HG02938 (cell line): ENCODE measurements around the gene CBLB.

Experiments
- ATAC-seq: cut with Tn5 transposase; IDR thresholded peaks from one replicate; pipeline ENCODE4 v1.9.1; 2021; ENCODE audit warnings: mild to moderate bottlenecking, moderate library complexity; ENCODE audit not compliant: unreplicated experiment

Gene CBLB

GRCh38 chr3:105715372-105715771 is 153.4 kb downstream of the CBLB start:
- no peak for ATAC-seq

GRCh38 chr3:105714453-105714852 is 154.4 kb downstream of the CBLB start:
- no peak for ATAC-seq

- ATAC-seq: no peak
Measured at GRCh38 chr3:105708980-105709379, 159.8 kb downstream of the CBLB start.

GRCh38 chr3:105707009-105707408 is 161.8 kb downstream of the CBLB start:
- ATAC-seq: no peak

- no peak for ATAC-seq
Measured at GRCh38 chr3:105704726-105705410, 163.9 kb downstream of the CBLB start.

GRCh38 chr3:105700575-105700974 is 168.2 kb downstream of the CBLB start:
- no peak for ATAC-seq

GRCh38 chr3:105691633-105692032 is 177.2 kb downstream of the CBLB start:
- ATAC-seq: no peak

GRCh38 chr3:105691053-105691452 is 177.8 kb downstream of the CBLB start:
- no peak for ATAC-seq

GRCh38 chr3:105688821-105689220 is 180.0 kb downstream of the CBLB start:
- no peak for ATAC-seq

- no peak for ATAC-seq
Measured at GRCh38 chr3:105686278-105686897, 182.4 kb downstream of the CBLB start.

- ATAC-seq: no peak
Measured at GRCh38 chr3:105679951-105680350, 188.9 kb downstream of the CBLB start.

- ATAC-seq: no peak
Measured at GRCh38 chr3:105678017-105678416, 190.8 kb downstream of the CBLB start.

GRCh38 chr3:105676621-105677300 is 192.1 kb downstream of the CBLB start:
- ATAC-seq: no peak

GRCh38 chr3:105674437-105675065 is 194.3 kb downstream of the CBLB start:
- no peak for ATAC-seq

- ATAC-seq: no peak
Measured at GRCh38 chr3:105672996-105673395, 195.8 kb downstream of the CBLB start.

- ATAC-seq: no peak
Measured at GRCh38 chr3:105662306-105662705, 206.5 kb downstream of the CBLB start.

GRCh38 chr3:105661461-105661860 is 207.4 kb downstream of the CBLB start:
- no peak for ATAC-seq

GRCh38 chr3:105656651-105657504 is 211.9 kb downstream of the CBLB start:
- no peak for ATAC-seq

- ATAC-seq: no peak
Measured at GRCh38 chr3:105653868-105654267, 214.9 kb downstream of the CBLB start.

GRCh38 chr3:105653166-105653565 is 215.6 kb downstream of the CBLB start:
- no peak for ATAC-seq

GRCh38 chr3:105649480-105649879 is 219.3 kb downstream of the CBLB start:
- no peak for ATAC-seq
